HG02623 (cell line): ENCODE results near the gene UPF1.
"Not testable (repeated sequence)": the region's sequence is repeated elsewhere in the genome, so short reads cannot be mapped to it uniquely, and the experiment has no call there.

ENCODE experiments used
- ATAC-seq: cut with Tn5 transposase; IDR thresholded peaks from one replicate; pipeline ENCODE4 v1.9.1; 2021; ENCODE audit warnings: moderate library complexity; ENCODE audit not compliant: unreplicated experiment

The UPF1 gene

GRCh38 chr19:18897094-18898029 lies 65.6 kb downstream of the UPF1 start:
- no peak for ATAC-seq

- no peak for ATAC-seq
Observed at GRCh38 chr19:18898081-18898606, 66.4 kb downstream of the UPF1 start.

- no peak for ATAC-seq
Observed at GRCh38 chr19:18898607-18899408, 67.0 kb downstream of the UPF1 start.

GRCh38 chr19:18899624-18900560 lies 68.1 kb downstream of the UPF1 start:
- ATAC-seq = no peak

- ATAC-seq = no peak
Observed at GRCh38 chr19:18900700-18901481, 69.1 kb downstream of the UPF1 start.

GRCh38 chr19:18901491-18901890 lies 69.7 kb downstream of the UPF1 start:
- ATAC-seq = no peak

- not testable (repeated sequence) for ATAC-seq
Observed at GRCh38 chr19:18902519-18902918, 70.8 kb downstream of the UPF1 start.

GRCh38 chr19:18903156-18904037 lies 71.6 kb downstream of the UPF1 start:
- no peak for ATAC-seq

GRCh38 chr19:18904334-18905057 lies 72.7 kb downstream of the UPF1 start:
- ATAC-seq = no peak

- ATAC-seq = no peak
Observed at GRCh38 chr19:18905058-18905456, 73.3 kb downstream of the UPF1 start.

- ATAC-seq = no peak
Observed at GRCh38 chr19:18905513-18906236, 73.9 kb downstream of the UPF1 start.

- ATAC-seq = no peak
Observed at GRCh38 chr19:18906605-18907519, 75.1 kb downstream of the UPF1 start.

GRCh38 chr19:18908917-18909619 lies 77.3 kb downstream of the UPF1 start:
- ATAC-seq = no peak

- no peak for ATAC-seq
Observed at GRCh38 chr19:18910010-18910409, 78.3 kb downstream of the UPF1 start.

GRCh38 chr19:18910801-18911436 lies 79.2 kb downstream of the UPF1 start:
- ATAC-seq = no peak
